ELF-1 (cell line): ENCODE results near the gene MTMR6.

Source experiments
- DNase-seq: peaks from one replicate; pipeline ENCODE4 v3.0.0-alpha.2; 2016; ENCODE audit warnings: low read depth, low spot score

Gene MTMR6

GRCh38 chr13:25280396-25280795 is 6.9 kb downstream of the MTMR6 start:
- no peak for DNase-seq

GRCh38 chr13:25276748-25277147 is 10.5 kb downstream of the MTMR6 start:
- no peak for DNase-seq

GRCh38 chr13:25268561-25268960 is 18.7 kb downstream of the MTMR6 start:
- DNase-seq = no peak

- DNase-seq = no peak
Observed at GRCh38 chr13:25267715-25268114, 19.6 kb downstream of the MTMR6 start.

GRCh38 chr13:25266706-25267105 is 20.6 kb downstream of the MTMR6 start:
- no peak for DNase-seq

GRCh38 chr13:25262261-25262660 is 25.0 kb downstream of the MTMR6 start:
- no peak for DNase-seq

- DNase-seq = no peak
Observed at GRCh38 chr13:25253702-25254101, 33.6 kb downstream of the MTMR6 start.

GRCh38 chr13:25252752-25253151 is 34.5 kb downstream of the MTMR6 start:
- DNase-seq = no peak

GRCh38 chr13:25252225-25252624 is 35.1 kb downstream of the MTMR6 start:
- no peak for DNase-seq

GRCh38 chr13:25249001-25249543 is 38.2 kb downstream of the MTMR6 start:
- DNase-seq = no peak

GRCh38 chr13:25248071-25248470 is 39.2 kb downstream of the MTMR6 start:
- DNase-seq = no peak

- no peak for DNase-seq
Observed at GRCh38 chr13:25247360-25247759, 39.9 kb downstream of the MTMR6 start.

GRCh38 chr13:25244123-25244522 is 43.2 kb downstream of the MTMR6 start:
- DNase-seq = no peak

GRCh38 chr13:25242956-25243355 is 44.3 kb downstream of the MTMR6 start:
- DNase-seq = no peak

GRCh38 chr13:25241007-25241406 is 46.3 kb downstream of the MTMR6 start:
- no peak for DNase-seq

- no peak for DNase-seq
Observed at GRCh38 chr13:25237083-25237482, 50.2 kb downstream of the MTMR6 start.

- no peak for DNase-seq
Observed at GRCh38 chr13:25233861-25234260, 53.4 kb downstream of the MTMR6 start.

GRCh38 chr13:25232937-25233515 is 54.3 kb downstream of the MTMR6 start:
- no peak for DNase-seq

- DNase-seq = no peak
Observed at GRCh38 chr13:25231517-25231916, 55.8 kb downstream of the MTMR6 start.

GRCh38 chr13:25227690-25228089 is 59.6 kb downstream of the MTMR6 start:
- DNase-seq = no peak

GRCh38 chr13:25225970-25226369 is 61.3 kb downstream of the MTMR6 start:
- no peak for DNase-seq

- DNase-seq = no peak
Observed at GRCh38 chr13:25224151-25224550, 63.1 kb downstream of the MTMR6 start.

- no peak for DNase-seq
Observed at GRCh38 chr13:25222740-25223139, 64.5 kb downstream of the MTMR6 start.

- no peak for DNase-seq
Observed at GRCh38 chr13:25218019-25218418, 69.3 kb downstream of the MTMR6 start.
